B cell (primary cell): ENCODE measurements around the gene RPTOR. TPM values are rescaled to one million over a fixed set of nuclear protein-coding genes. Genes with fewer than 3 reads are reported as not detected.
A peak's percentile ranks its signal among the peaks of the same experiment; 100 is the strongest.

Experiments
- ATAC-seq: fragments of 200-7000 bp; cut with Tn5 transposase; one replicate; pipeline ENCODE4 v1.10.0; 2021; ENCODE audit warnings: low read depth, mild to moderate bottlenecking, moderate number of reproducible peaks, moderate library complexity
- CTCF ChIA-PET: fragments of 350-600 bp; sonication (Branson Sonifier 250); formaldehyde crosslinking; loops from one replicate; lab custom pipeline; 2021; ENCODE audit warnings: antibody characterized with exemption, inconsistent platforms; lab: Charles Lee
- POLR2A ChIA-PET: fragments of 350-600 bp; sonication (Branson Sonifier 250); formaldehyde crosslinking; loops from one replicate; lab custom pipeline; 2021; ENCODE audit warnings: antibody characterized with exemption; lab: Charles Lee
- DNase-seq: peaks from one replicate; pipeline ENCODE4 v3.0.0; 2013
- H2AFZ ChIP-seq: 2 replicates; pipeline ENCODE4 v1.6.1; 2012; ENCODE audit warnings: mild to moderate bottlenecking, low read depth, low read length; ENCODE audit not compliant: insufficient read depth, poor library complexity, severe bottlenecking
- H3K27ac ChIP-seq, 2 donors: 1 replicate in 1 of 2; 2 replicates in 1 of 2; pipeline ENCODE4 v1.5.1; 2012 to 2013; ENCODE audit warnings: low read length in 2 of 2, mild to moderate bottlenecking in 2 of 2, moderate library complexity in 1 of 2
- H3K27me3 ChIP-seq, 4 experiments: fragments of 200-600 bp in 1 of 4; sonication (generic) in 1 of 4; replicated peaks in 1 of 4; 1 replicate in 2 of 4; 2 replicates in 2 of 4; pipeline versions ENCODE4 v1.6.1 to v1.7.0; 2013 to 2016; ENCODE audit warnings: low read length in 3 of 4, mild to moderate bottlenecking in 2 of 4, mixed read lengths in 1 of 4, moderate library complexity in 1 of 4; ENCODE audit not compliant: insufficient read depth in 4 of 4, control insufficient read depth in 3 of 4; ENCODE audit errors: control extremely low read depth in 1 of 4
- H3K36me3 ChIP-seq, 2 experiments: replicated peaks in 1 of 2; 1 replicate in 1 of 2; 2 replicates in 1 of 2; pipeline versions ENCODE4 v1.6.1 to v1.7.1; 2013; ENCODE audit warnings: low read length in 1 of 2; ENCODE audit not compliant: insufficient read depth in 2 of 2, control insufficient read depth in 1 of 2; ENCODE audit errors: control extremely low read depth in 1 of 2, extremely low read depth in 1 of 2
- H3K4me1 ChIP-seq, 2 donors: fragments of 200-600 bp in 1 of 2; sonication (generic) in 1 of 2; 1 replicate in 1 of 2; 2 replicates in 1 of 2; pipeline versions ENCODE4 v1.5.1 to v1.6.1; 2013 to 2017; ENCODE audit warnings: low read length in 2 of 2; ENCODE audit not compliant: control insufficient read depth in 2 of 2, insufficient read depth in 2 of 2
- H3K4me2 ChIP-seq: replicated peaks from 2 replicates; pipeline ENCODE3; 2012; ENCODE audit warnings: mild to moderate bottlenecking, low read depth, low read length; ENCODE audit not compliant: poor library complexity, severe bottlenecking
- H3K4me3 ChIP-seq, 5 experiments: fragments of 200-600 bp in 1 of 5; sonication (generic) in 1 of 5; 1 replicate in 3 of 5; 2 replicates in 2 of 5; pipeline versions ENCODE4 v1.5.1 to v1.7.0; 2011 to 2016; ENCODE audit warnings: low read length in 4 of 5, mild to moderate bottlenecking in 4 of 5, low read depth in 2 of 5, control low read depth in 1 of 5, moderate library complexity in 1 of 5; ENCODE audit not compliant: insufficient read depth in 1 of 5; ENCODE audit errors: control extremely low read depth in 1 of 5, extremely low read depth in 1 of 5
- H3K79me2 ChIP-seq: fragments of 200-600 bp; sonication (generic); one replicate; pipeline ENCODE4 v1.6.0; 2016; ENCODE audit warnings: low read length; ENCODE audit not compliant: control insufficient read depth, insufficient read depth
- H3K9ac ChIP-seq: fragments of 200-600 bp; sonication (generic); 2 replicates; pipeline ENCODE4 v1.6.1; 2017; ENCODE audit warnings: mild to moderate bottlenecking, low read length, moderate library complexity
- H3K9me3 ChIP-seq, 3 donors: one replicate each; pipeline versions ENCODE4 v1.6.1 to v1.7.1; 2013; ENCODE audit warnings: low read length in 2 of 3; ENCODE audit not compliant: control insufficient read depth in 2 of 3, insufficient read depth in 1 of 3; ENCODE audit errors: control extremely low read depth in 1 of 3
- H4K20me1 ChIP-seq: 2 replicates; pipeline ENCODE4 v1.6.0; 2012; ENCODE audit warnings: mild to moderate bottlenecking, low read length; ENCODE audit not compliant: insufficient read depth, control insufficient read depth, poor library complexity, severe bottlenecking
- H3K27ac Mint-ChIP-seq: one replicate; pipeline ENCODE4 v1.8.0; 2021; ENCODE audit warnings: mixed read lengths
- H3K27me3 Mint-ChIP-seq: one replicate; pipeline ENCODE4 v1.8.0; 2021; ENCODE audit warnings: mixed read lengths
- H3K4me1 Mint-ChIP-seq: one replicate; pipeline ENCODE4 v1.8.0; 2021; ENCODE audit warnings: mixed read lengths
- H3K4me3 Mint-ChIP-seq: one replicate; pipeline ENCODE4 v1.8.0; 2021; ENCODE audit warnings: mixed read lengths
- H3K9me3 Mint-ChIP-seq: one replicate; pipeline ENCODE4 v1.8.0; 2022; ENCODE audit warnings: mixed read lengths; ENCODE audit not compliant: insufficient read depth
- CTCF ChIP-seq: fragments of 200-600 bp; IDR thresholded peaks from one replicate; pipeline ENCODE4 v1.8.0; 2022; ENCODE audit warnings: antibody characterized with exemption, mild to moderate bottlenecking
- EZH2 ChIP-seq: IDR thresholded peaks from 2 replicates; pipeline ENCODE4 v1.6.1; 2012; ENCODE audit warnings: borderline replicate concordance, low read depth, mild to moderate bottlenecking, moderate library complexity, low read length; ENCODE audit not compliant: insufficient read depth, poor library complexity, severe bottlenecking
- WGBS: methylation state at CpG from one replicate; pipeline ENCODE4 v1.1.5; 2013; ENCODE audit warnings: missing lambda C conversion rate; ENCODE audit not compliant: insufficient coverage; 5-methylcytosine and 5-hydroxymethylcytosine counted together
- intact Hi-C: fragments of 100-400 bp; cut with micrococcal nuclease; formaldehyde crosslinking; loops from one replicate; pipeline ENCODE4 v1.10.0; 2022
- polyA plus RNA-seq: library from polyadenylated mRNA; depleted of rRNA; stranded (reverse); fragments of >200 nt; gene quantifications from 2 replicates; pipeline ENCODE4 v1.2.3, GENCODE V29; 2012
- total RNA-seq, 2 donors: library from RNA; stranded (reverse); fragments of 120-200 nt in 1 of 2; gene quantifications; 1 replicate in 1 of 2; 2 replicates in 1 of 2; pipeline versions ENCODE4 v1.2.3 to v1.2.4, GENCODE V29; 2013 to 2022

The RPTOR gene
- total and polyA plus RNA-seq, 2 donors (not counting 1 experiment from before 2014, with no cell fraction given): 13.4 to 58.8 TPM

GRCh38 chr17:80909635-80910034, 365.0 kb downstream of the RPTOR start:
- H3K4me3 Mint-ChIP-seq: peak overlapping the region; percentile 96
- H3K4me3 ChIP-seq: peak overlapping the region in 3 of 5 experiments; percentile 24 to 62 (median 48)
- H3K27ac Mint-ChIP-seq: peak overlapping the region; percentile 98

More at GRCh38 chr17:80909635-80910034, 365.0 kb downstream of the RPTOR start:
- Histone ChIP-seq H3K27ac (peak overlapping the region; percentile 81 to 100), H2AFZ (no peak overlapping the region), H3K36me3 (peaks cover 0 to 11% of the 10 kb centered on the region in 2 experiments), H3K9me3 (peaks cover 0 to 21% (median 7%) of the 10 kb centered on the region in 3 donors), H3K4me1 (peaks cover 59 to 66% of the 10 kb centered on the region in 2 donors), H3K79me2 (peaks cover 10% of the 10 kb centered on the region), H3K9ac (peak overlapping the region; percentile 40), H4K20me1 (no peaks in the 10 kb centered on the region), H3K4me2 (peak overlapping the region; percentile 62), H3K27me3 (no peaks in the 10 kb centered on the region)
- H3K9me3 Mint-ChIP-seq: peaks cover 2% of the 10 kb centered on the region
- no peaks in the 10 kb centered on the region for H3K27me3 Mint-ChIP-seq
- H3K4me1 Mint-ChIP-seq: peaks cover 51% of the 10 kb centered on the region
- ChIA-PET CTCF (interaction anchor here (1.3 to 4.0 kb wide), 10 partner anchors 9 to 82 kb away, joined by 3 to 22 read pairs (median 5); partner anchors contain the start of gene CHMP6), POLR2A (interaction anchor here (1.3 to 1.8 kb wide), 3 partner anchors 10 to 32 kb away, joined by 3 to 12 read pairs (median 5); no protein-coding TSS in a partner anchor)
- ATAC-seq (no peak), DNase-seq (no peak)
- 94% methylated on average over 2 of the region's 2 CpGs for WGBS
- intact Hi-C loops: loop anchor here (1.0 to 2.0 kb wide), 2 partner anchors 33 to 172 kb away; no protein-coding TSS in a partner anchor
- TF ChIP-seq EZH2 (no peak), CTCF (no peak)
